ENCODE measurements around the gene DYRK3. TPM values are rescaled to one million over a fixed set of nuclear protein-coding genes. Genes with fewer than 3 reads are reported as not detected.

Gene DYRK3
- 7.8 to 11.8 TPM (median 9.8 TPM) in 5 replicates for total RNA-seq (2022; extraction: Qiagen RNA extraction; ENCODE audit: low read depth)

DNA sequence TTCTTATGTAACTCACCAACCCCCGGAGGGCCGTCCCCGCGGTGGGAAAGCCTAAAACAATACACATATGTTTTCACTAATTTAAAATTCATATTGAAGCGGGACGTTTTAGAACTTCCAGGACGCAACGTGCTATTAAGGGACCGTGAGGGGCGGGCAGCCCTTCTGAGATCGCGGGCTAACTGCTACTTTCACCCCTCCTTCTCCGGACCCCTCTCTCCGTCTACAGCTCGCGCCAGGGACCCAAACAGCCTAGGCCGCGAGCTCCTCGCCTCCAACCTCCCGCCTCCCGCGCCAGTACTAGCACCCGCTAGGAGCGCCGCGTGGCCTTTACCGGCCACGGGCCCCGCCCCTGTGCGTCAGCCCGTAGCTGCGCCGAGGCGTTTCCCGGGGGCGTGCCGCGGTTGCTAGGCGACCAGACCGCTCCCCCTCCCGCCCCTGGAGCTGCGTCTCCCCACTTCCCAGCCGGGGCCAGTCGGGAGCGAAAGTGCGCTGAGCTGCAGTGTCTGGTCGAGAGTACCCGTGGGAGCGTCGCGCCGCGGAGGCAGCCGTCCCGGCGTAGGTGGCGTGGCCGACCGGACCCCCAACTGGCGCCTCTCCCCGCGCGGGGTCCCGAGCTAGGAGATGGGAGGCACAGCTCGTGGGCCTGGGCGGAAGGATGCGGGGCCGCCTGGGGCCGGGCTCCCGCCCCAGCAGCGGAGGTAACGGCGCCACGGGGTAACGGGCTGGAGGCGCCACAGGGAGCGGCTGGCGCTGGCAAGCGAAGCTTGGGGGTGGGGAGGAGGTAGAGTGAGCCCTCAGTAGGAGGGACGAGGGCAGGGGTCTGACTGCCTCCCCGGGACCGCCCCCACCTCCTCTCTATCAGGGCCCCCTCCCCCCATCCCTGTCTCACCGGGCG is at the start of gene DYRK3:
DYRK3 (plus strand) TSS at position 457 of the 898 bp plus-strand sequence; CDS start at position 625, 168 bp downstream.

DNA sequence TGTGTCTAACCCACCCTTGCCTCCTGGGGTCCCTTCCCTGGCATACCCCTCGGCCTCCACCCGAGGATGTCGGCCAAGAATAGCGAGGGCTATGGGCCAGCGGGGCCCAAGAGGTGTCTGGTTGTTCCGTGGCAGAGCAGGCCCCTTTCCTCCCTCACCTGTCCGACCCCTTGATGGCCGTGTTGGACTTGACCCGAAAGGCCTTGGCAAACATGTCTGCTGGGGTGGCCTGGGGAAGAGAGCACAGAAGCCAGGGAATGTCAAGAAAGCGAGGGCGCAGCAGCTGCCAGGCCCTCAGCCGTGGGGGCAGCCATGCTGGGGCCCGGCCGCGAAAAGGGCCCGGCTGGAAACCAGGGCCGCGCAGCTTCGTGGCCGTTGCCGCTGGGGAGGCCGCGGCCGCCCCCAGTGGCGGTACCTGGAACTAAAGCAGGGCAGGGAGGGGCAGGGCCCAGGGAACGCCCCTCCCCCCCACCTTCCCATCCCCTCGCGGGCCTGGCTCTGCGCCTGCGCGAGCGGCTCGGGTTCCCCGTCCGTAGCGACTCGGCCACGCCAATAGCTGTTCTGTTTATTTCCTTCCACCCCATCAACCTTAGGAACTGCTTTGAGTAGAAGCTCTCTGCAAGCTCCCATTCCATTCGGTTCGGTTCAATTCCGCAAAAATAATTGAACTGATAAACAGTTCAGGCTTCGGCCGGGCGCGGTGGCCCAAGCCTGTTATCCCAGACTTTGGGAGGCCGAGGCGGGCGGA is 23.0 kb upstream of the DYRK3 start, which contains the start of gene EIF2D:
EIF2D (minus strand) TSS at position 337 of the 748 bp plus-strand sequence; CDS start at position 214, 123 bp downstream.

DNA sequence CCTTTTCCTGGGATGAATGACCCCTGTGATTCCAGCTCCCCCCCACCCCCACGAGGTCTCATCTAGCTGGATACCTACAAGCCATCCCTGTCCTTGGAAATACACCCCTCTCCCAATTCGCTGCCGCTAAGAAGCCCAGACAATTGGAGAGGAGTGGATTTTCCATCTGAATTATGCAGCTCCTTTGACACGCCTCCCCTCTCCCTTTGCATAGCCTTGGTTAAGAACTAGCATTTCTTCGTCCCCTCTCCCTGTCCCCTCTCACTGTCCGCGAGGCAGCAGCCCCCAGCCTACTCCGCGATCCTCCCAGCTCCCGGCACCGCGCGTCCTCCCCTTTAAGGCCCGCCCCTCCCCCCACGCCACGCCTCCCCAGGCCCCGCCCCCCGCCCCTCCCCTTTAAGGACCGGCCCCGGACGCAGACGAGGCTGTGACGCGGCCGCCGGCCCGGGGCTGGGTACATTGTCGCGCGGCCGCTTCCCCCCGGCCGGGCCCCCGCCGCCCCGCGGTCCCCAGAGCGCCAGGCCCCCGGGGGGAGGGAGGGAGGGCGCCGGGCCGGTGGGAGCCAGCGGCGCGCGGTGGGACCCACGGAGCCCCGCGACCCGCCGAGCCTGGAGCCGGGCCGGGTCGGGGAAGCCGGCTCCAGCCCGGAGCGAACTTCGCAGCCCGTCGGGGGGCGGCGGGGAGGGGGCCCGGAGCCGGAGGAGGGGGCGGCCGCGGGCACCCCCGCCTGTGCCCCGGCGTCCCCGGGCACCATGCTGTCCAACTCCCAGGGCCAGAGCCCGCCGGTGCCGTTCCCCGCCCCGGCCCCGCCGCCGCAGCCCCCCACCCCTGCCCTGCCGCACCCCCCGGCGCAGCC is 49.4 kb downstream of the DYRK3 start, which contains the start of gene MAPKAPK2:
MAPKAPK2 (plus strand) TSS at position 428 of the 856 bp plus-strand sequence; CDS start at position 753, 325 bp downstream.

Other genes with a start within 250 kb of the DYRK3 start
- gene IKBKE, start 165.1 kb upstream of the DYRK3 start, total RNA-seq (2022; extraction: Qiagen RNA extraction; ENCODE audit: low read depth), result 7.4 to 9.5 TPM (median 8.8 TPM) in 5 replicates
- gene RASSF5, start 128.0 kb upstream of the DYRK3 start, total RNA-seq (2022; extraction: Qiagen RNA extraction; ENCODE audit: low read depth), result 1.1 to 1.4 TPM (median 1.3 TPM) in 5 replicates
- 32.8 to 37.8 TPM (median 36.2 TPM) in 5 replicates for gene EIF2D, start 23.1 kb upstream of the DYRK3 start, total RNA-seq (2022; extraction: Qiagen RNA extraction; ENCODE audit: low read depth)
- 61.0 to 70.9 TPM (median 65.7 TPM) in 5 replicates for gene MAPKAPK2, start 49.4 kb downstream of the DYRK3 start, total RNA-seq (2022; extraction: Qiagen RNA extraction; ENCODE audit: low read depth)
- gene IL19, start 135.2 kb downstream of the DYRK3 start, total RNA-seq (2022; extraction: Qiagen RNA extraction; ENCODE audit: low read depth), result not detected in 5 replicates
- gene IL10, start 137.0 kb downstream of the DYRK3 start, total RNA-seq (2022; extraction: Qiagen RNA extraction; ENCODE audit: low read depth), result not detected in 5 replicates
- not detected in 5 replicates for gene IL20, start 230.1 kb downstream of the DYRK3 start, total RNA-seq (2022; extraction: Qiagen RNA extraction; ENCODE audit: low read depth)

All from A549 treated with CpdA at 1 μM for 4 hours (cell line).